Naive thymus-derived CD4-positive, alpha-beta T cell (primary cell): Measurements from ENCODE around the gene HGS. TPM values are rescaled to one million over a fixed set of nuclear protein-coding genes. Genes with fewer than 3 reads are reported as not detected.

ENCODE experiments used
- ATAC-seq: fragments of 150-1000 bp; cut with Tn5 transposase; 2 replicates; pipeline ENCODE4 v1.10.0; 2021; ENCODE audit warnings: mild to moderate bottlenecking, moderate library complexity
- CTCF ChIA-PET: fragments of 350-600 bp; sonication (Branson Sonifier 250); formaldehyde crosslinking; loops from one replicate; lab custom pipeline; 2021; ENCODE audit warnings: antibody characterized with exemption; lab: Charles Lee
- POLR2A ChIA-PET: fragments of 350-600 bp; sonication (Branson Sonifier 250); formaldehyde crosslinking; loops from one replicate; lab custom pipeline; 2021; ENCODE audit warnings: antibody characterized with exemption, inconsistent platforms; lab: Charles Lee
- DNase-seq, 9 donors: peaks; one replicate each; pipeline versions ENCODE4 v3.0.0 to v3.0.0-alpha.2; 2020 to 2022; ENCODE audit warnings: mixed read lengths in 1 of 9
- H3K27ac ChIP-seq: one replicate; pipeline ENCODE4 v1.7.0; 2013; ENCODE audit warnings: mild to moderate bottlenecking, low read depth, low read length, moderate library complexity
- H3K27me3 ChIP-seq, 2 donors: one replicate each; pipeline ENCODE4 v1.7.0; 2013; ENCODE audit warnings: low read length in 2 of 2, mild to moderate bottlenecking in 2 of 2, moderate library complexity in 2 of 2; ENCODE audit not compliant: control insufficient read depth in 2 of 2, insufficient read depth in 2 of 2
- H3K36me3 ChIP-seq, 3 experiments: 1 replicate in 2 of 3; 2 replicates in 1 of 3; pipeline ENCODE4 v1.7.0; 2013; ENCODE audit warnings: low read length in 3 of 3, mild to moderate bottlenecking in 3 of 3, moderate library complexity in 1 of 3; ENCODE audit not compliant: insufficient read depth in 3 of 3, control insufficient read depth in 2 of 3
- H3K4me1 ChIP-seq, 2 donors: one replicate each; pipeline ENCODE4 v1.7.0; 2013; ENCODE audit warnings: low read length in 2 of 2, mild to moderate bottlenecking in 2 of 2, moderate library complexity in 1 of 2; ENCODE audit not compliant: control insufficient read depth in 2 of 2, insufficient read depth in 2 of 2
- H3K4me3 ChIP-seq: 2 replicates; pipeline ENCODE4 v1.7.0; 2013; ENCODE audit warnings: mild to moderate bottlenecking, low read length
- H3K9me3 ChIP-seq, 3 experiments: 1 replicate in 2 of 3; 2 replicates in 1 of 3; pipeline ENCODE4 v1.7.0; 2013; ENCODE audit warnings: low read length in 3 of 3; ENCODE audit not compliant: control insufficient read depth in 2 of 3
- H3K27ac Mint-ChIP-seq, 9 donors: one replicate each; pipeline ENCODE4 v1.8.0; 2020 to 2022; ENCODE audit warnings: mixed read lengths in 9 of 9, mild to moderate bottlenecking in 8 of 9, moderate library complexity in 5 of 9, inconsistent platforms in 2 of 9
- H3K27me3 Mint-ChIP-seq, 5 donors: one replicate each; pipeline ENCODE4 v1.8.0; 2021 to 2022; ENCODE audit warnings: mixed read lengths in 5 of 5, mild to moderate bottlenecking in 1 of 5
- H3K36me3 Mint-ChIP-seq, 5 donors: one replicate each; pipeline ENCODE4 v1.8.0; 2020 to 2022; ENCODE audit warnings: mixed read lengths in 5 of 5, mild to moderate bottlenecking in 3 of 5, inconsistent platforms in 1 of 5
- H3K4me1 Mint-ChIP-seq, 7 donors: one replicate each; pipeline ENCODE4 v1.8.0; 2020 to 2022; ENCODE audit warnings: mixed read lengths in 7 of 7, mild to moderate bottlenecking in 3 of 7, inconsistent platforms in 1 of 7
- H3K4me3 Mint-ChIP-seq, 10 donors: one replicate each; pipeline ENCODE4 v1.8.0; 2020 to 2022; ENCODE audit warnings: mild to moderate bottlenecking in 10 of 10, mixed read lengths in 10 of 10, moderate library complexity in 6 of 10, inconsistent platforms in 2 of 10
- H3K9me3 Mint-ChIP-seq, 11 donors: one replicate each; pipeline ENCODE4 v1.8.0; 2020 to 2022; ENCODE audit warnings: mixed read lengths in 11 of 11, mild to moderate bottlenecking in 4 of 11, inconsistent platforms in 1 of 11, moderate library complexity in 1 of 11
- intact Hi-C, 2 donors: fragments of 100-400 bp; cut with micrococcal nuclease; formaldehyde crosslinking; loops; one replicate each; pipeline ENCODE4 v1.15.1; 2023
- polyA plus RNA-seq, 2 donors: library from polyadenylated mRNA; unstranded; fragments of 300-500 nt; fragmentation: Illumina TruSeq; gene quantifications; one replicate each; pipeline ENCODE4 v1.2.3, GENCODE V29; 2021
- total RNA-seq, 6 experiments: library from RNA in 5 of 6; stranded (reverse) in 5 of 6; gene quantifications; 1 replicate in 5 of 6; 2 replicates in 1 of 6; pipeline ENCODE4 v1.2.3 and lab custom pipeline; 2021 to 2026

HGS gene
- total and polyA plus RNA-seq, 7 experiments from 2014 or later, result 19.8 to 174 (median 133) TPM

- Mint-ChIP-seq H3K36me3 (peaks cover 0 to 3% (median 0%) of the 10 kb centered on the region in 5 donors), H3K9me3 (no peaks in the 10 kb centered on the region), H3K27me3 (no peaks in the 10 kb centered on the region), H3K4me3 (peak overlapping the region in 8 of 10 donors; percentile 4 to 63 (median 34)), H3K27ac (peak overlapping the region in 3 of 9 donors; percentile 36 to 39 (median 36)), H3K4me1 (peaks cover 9 to 29% (median 16%) of the 10 kb centered on the region in 7 donors)
- Histone ChIP-seq H3K4me1 (peaks cover 10 to 12% of the 10 kb centered on the region in 2 donors), H3K27me3 (no peaks in the 10 kb centered on the region), H3K27ac (no peak overlapping the region), H3K4me3 (no peak overlapping the region), H3K9me3 (no peaks in the 10 kb centered on the region), H3K36me3 (no peaks in the 10 kb centered on the region)
- ChIA-PET POLR2A (interaction anchor here (1.1 kb wide), 1 partner anchor 24 kb away, joined by 4 read pairs; no protein-coding TSS in a partner anchor), CTCF (no interaction called here)
- ATAC-seq, result no peak
- intact Hi-C loops, result no loop called here
- no peak for DNase-seq
These were observed 45.1 kb upstream of the HGS start for GRCh38 chr17:81638683-81639082.

GRCh38 chr17:81640011-81640410, 43.8 kb upstream of the HGS start:
- no peaks in the 10 kb centered on the region for H3K27me3 Mint-ChIP-seq
- peaks cover 0 to 3% (median 0%) of the 10 kb centered on the region in 5 donors for H3K36me3 Mint-ChIP-seq
- H3K4me3 Mint-ChIP-seq, result peak overlapping the region in 2 of 10 donors; percentile 29 to 63
- POLR2A ChIA-PET, result interaction anchor here (1.0 to 1.1 kb wide), 2 partner anchors 24 to 32 kb away, joined by 4 read pairs; no protein-coding TSS in a partner anchor
- no peak for DNase-seq
- Histone ChIP-seq H3K27me3 (no peaks in the 10 kb centered on the region), H3K4me3 (no peak overlapping the region), H3K27ac (no peak overlapping the region), H3K36me3 (no peaks in the 10 kb centered on the region), H3K4me1 (peaks cover 10 to 12% of the 10 kb centered on the region in 2 donors), H3K9me3 (no peaks in the 10 kb centered on the region)
- no peak for ATAC-seq
- intact Hi-C loops, result no loop called here
- CTCF ChIA-PET, result interaction anchor here (0.8 kb wide), 1 partner anchor 38 kb away, joined by 4 read pairs; no protein-coding TSS in a partner anchor
- no peaks in the 10 kb centered on the region for H3K9me3 Mint-ChIP-seq
- H3K4me1 Mint-ChIP-seq, result peaks cover 9 to 20% (median 14%) of the 10 kb centered on the region in 7 donors
- H3K27ac Mint-ChIP-seq, result no peak overlapping the region

GRCh38 chr17:81641825-81642489, 41.9 kb upstream of the HGS start:
- ChIA-PET CTCF (no interaction called here), POLR2A (no interaction called here)
- Histone ChIP-seq H3K36me3 (no peaks in the 10 kb centered on the region), H3K27me3 (no peaks in the 10 kb centered on the region), H3K4me1 (no peaks in the 10 kb centered on the region), H3K27ac (no peak overlapping the region), H3K9me3 (no peaks in the 10 kb centered on the region), H3K4me3 (no peak overlapping the region)
- H3K27me3 Mint-ChIP-seq, result peaks cover 0 to 5% (median 0%) of the 10 kb centered on the region in 5 donors
- DNase-seq (no peak), ATAC-seq (no peak)
- no peak overlapping the region for H3K4me3 Mint-ChIP-seq
- no peak overlapping the region for H3K27ac Mint-ChIP-seq
- intact Hi-C loops, result no loop called here
- peaks cover 0 to 3% (median 0%) of the 10 kb centered on the region in 5 donors for H3K36me3 Mint-ChIP-seq
- H3K4me1 Mint-ChIP-seq, result peaks cover 0 to 8% (median 4%) of the 10 kb centered on the region in 7 donors
- no peaks in the 10 kb centered on the region for H3K9me3 Mint-ChIP-seq

GRCh38 chr17:81644496-81644895, 39.3 kb upstream of the HGS start:
- H3K4me1 ChIP-seq, result no peaks in the 10 kb centered on the region
- no peaks in the 10 kb centered on the region for H3K36me3 ChIP-seq
- Mint-ChIP-seq H3K9me3 (peaks cover 0 to 10% (median 0%) of the 10 kb centered on the region in 11 donors), H3K27ac (no peak overlapping the region), H3K36me3 (peaks cover 0 to 3% (median 0%) of the 10 kb centered on the region in 5 donors), H3K27me3 (peaks cover 0 to 23% (median 10%) of the 10 kb centered on the region in 5 donors), H3K4me1 (peaks cover 0 to 3% (median 0%) of the 10 kb centered on the region in 7 donors), H3K4me3 (no peak overlapping the region)
- peaks cover 0 to 11% (median 0%) of the 10 kb centered on the region in 3 experiments for H3K9me3 ChIP-seq
- H3K27me3 ChIP-seq, result no peaks in the 10 kb centered on the region
- CTCF ChIA-PET, result no interaction called here
- POLR2A ChIA-PET, result no interaction called here
- DNase-seq (no peak), ATAC-seq (no peak)
- no peak overlapping the region for H3K4me3 ChIP-seq
- intact Hi-C loops, result no loop called here
- H3K27ac ChIP-seq, result no peak overlapping the region

- POLR2A ChIA-PET, result interaction anchor here (0.9 kb wide), 1 partner anchor 18 kb away, joined by 4 read pairs; no protein-coding TSS in a partner anchor
- CTCF ChIA-PET, result no interaction called here
- peaks cover 0 to 3% (median 0%) of the 10 kb centered on the region in 5 donors for H3K36me3 Mint-ChIP-seq
These were observed 38.5 kb upstream of the HGS start for GRCh38 chr17:81644976-81645952.

GRCh38 chr17:81646869-81647600, 36.8 kb upstream of the HGS start:
- Mint-ChIP-seq H3K27ac (peak overlapping the region in 2 of 9 donors; percentile 23 to 56), H3K9me3 (peaks cover 0 to 14% (median 0%) of the 10 kb centered on the region in 11 donors), H3K4me3 (no peak overlapping the region), H3K36me3 (peaks cover 0 to 3% (median 0%) of the 10 kb centered on the region in 5 donors), H3K27me3 (peaks cover 4 to 27% (median 14%) of the 10 kb centered on the region in 5 donors), H3K4me1 (peaks cover 0 to 5% (median 3%) of the 10 kb centered on the region in 7 donors)
- intact Hi-C loops, result no loop called here
- ChIA-PET CTCF (no interaction called here), POLR2A (interaction anchor here (0.7 kb wide), 1 partner anchor 10 kb away, joined by 3 read pairs; no protein-coding TSS in a partner anchor)
- no peak for ATAC-seq
- no peak overlapping the region for H3K27ac ChIP-seq
- no peak overlapping the region for H3K4me3 ChIP-seq
- no peaks in the 10 kb centered on the region for H3K4me1 ChIP-seq
- no peaks in the 10 kb centered on the region for H3K36me3 ChIP-seq
- peaks cover 0 to 11% (median 0%) of the 10 kb centered on the region in 3 experiments for H3K9me3 ChIP-seq
- H3K27me3 ChIP-seq, result peaks cover 0 to 4% of the 10 kb centered on the region in 2 donors
- DNase-seq, result no peak

More at GRCh38 chr17:81644976-81645952, 38.5 kb upstream of the HGS start:
- no peaks in the 10 kb centered on the region for H3K4me1 ChIP-seq
- DNase-seq (no peak), ATAC-seq (no peak)
- H3K27me3 Mint-ChIP-seq, result peaks cover 0 to 27% (median 10%) of the 10 kb centered on the region in 5 donors
- no peak overlapping the region for H3K27ac Mint-ChIP-seq
- no peak overlapping the region for H3K4me3 ChIP-seq
- H3K4me3 Mint-ChIP-seq, result no peak overlapping the region
- intact Hi-C loops, result no loop called here
- no peaks in the 10 kb centered on the region for H3K27me3 ChIP-seq
- H3K27ac ChIP-seq, result no peak overlapping the region
- H3K9me3 ChIP-seq, result peaks cover 0 to 11% (median 0%) of the 10 kb centered on the region in 3 experiments
- H3K9me3 Mint-ChIP-seq, result peaks cover 0 to 14% (median 0%) of the 10 kb centered on the region in 11 donors
- peaks cover 0 to 3% (median 0%) of the 10 kb centered on the region in 7 donors for H3K4me1 Mint-ChIP-seq
- no peaks in the 10 kb centered on the region for H3K36me3 ChIP-seq
